GM18511 (cell line): Measurements from ENCODE around the gene RPL23.

Source experiments
- ATAC-seq: cut with Tn5 transposase; IDR thresholded peaks from one replicate; pipeline ENCODE4 v1.9.1; 2021; ENCODE audit warnings: mild to moderate bottlenecking, moderate library complexity; ENCODE audit not compliant: unreplicated experiment

RPL23 gene

GRCh38 chr17:38885044-38885727 is 31.7 kb upstream of the RPL23 start:
- no peak for ATAC-seq

- ATAC-seq: no peak
These were observed 30.3 kb upstream of the RPL23 start for GRCh38 chr17:38883592-38884526.

GRCh38 chr17:38882870-38883269 is 29.3 kb upstream of the RPL23 start:
- no peak for ATAC-seq

GRCh38 chr17:38881600-38882191 is 28.2 kb upstream of the RPL23 start:
- no peak for ATAC-seq

GRCh38 chr17:38879878-38880665 is 26.6 kb upstream of the RPL23 start:
- no peak for ATAC-seq

DNA sequence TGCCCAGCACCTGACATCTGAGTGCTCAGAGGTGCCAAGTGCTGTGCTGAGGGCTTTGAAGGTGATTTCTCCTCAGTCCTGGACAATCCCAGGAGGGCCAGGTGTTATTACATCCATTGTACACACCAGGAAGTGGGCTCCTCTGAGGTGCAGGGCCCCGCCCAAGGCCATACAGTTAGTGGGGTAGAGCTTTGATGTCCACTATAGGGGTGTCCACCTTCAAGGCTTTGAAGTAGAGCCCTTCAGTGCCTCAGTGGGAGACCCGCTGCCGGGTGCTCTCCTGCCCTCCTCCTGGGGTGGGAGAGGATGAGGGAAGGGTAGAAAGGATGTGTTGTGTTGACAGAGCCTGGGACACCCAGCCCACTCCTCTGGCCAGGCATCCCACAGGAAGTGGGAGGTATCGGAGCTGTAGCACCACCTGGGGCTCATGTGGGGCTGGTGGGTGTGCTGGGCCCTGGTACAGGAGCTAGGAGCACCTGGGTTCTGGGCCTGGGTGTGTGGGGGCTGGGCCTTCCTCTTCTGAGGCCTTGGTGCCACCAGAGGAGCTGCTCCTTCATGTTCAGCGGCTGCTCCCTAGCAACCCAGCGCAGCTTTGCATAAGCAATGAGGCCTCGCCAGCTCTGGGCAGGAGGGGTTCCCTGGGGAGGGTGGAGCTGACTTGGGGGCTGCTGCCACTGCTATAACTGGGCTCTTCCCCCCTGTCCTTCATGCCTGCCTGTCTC is 23.8 kb upstream of the RPL23 start:
- ATAC-seq: no peak

- no peak for ATAC-seq
These were observed 22.1 kb upstream of the RPL23 start for GRCh38 chr17:38875477-38876075.

DNA sequence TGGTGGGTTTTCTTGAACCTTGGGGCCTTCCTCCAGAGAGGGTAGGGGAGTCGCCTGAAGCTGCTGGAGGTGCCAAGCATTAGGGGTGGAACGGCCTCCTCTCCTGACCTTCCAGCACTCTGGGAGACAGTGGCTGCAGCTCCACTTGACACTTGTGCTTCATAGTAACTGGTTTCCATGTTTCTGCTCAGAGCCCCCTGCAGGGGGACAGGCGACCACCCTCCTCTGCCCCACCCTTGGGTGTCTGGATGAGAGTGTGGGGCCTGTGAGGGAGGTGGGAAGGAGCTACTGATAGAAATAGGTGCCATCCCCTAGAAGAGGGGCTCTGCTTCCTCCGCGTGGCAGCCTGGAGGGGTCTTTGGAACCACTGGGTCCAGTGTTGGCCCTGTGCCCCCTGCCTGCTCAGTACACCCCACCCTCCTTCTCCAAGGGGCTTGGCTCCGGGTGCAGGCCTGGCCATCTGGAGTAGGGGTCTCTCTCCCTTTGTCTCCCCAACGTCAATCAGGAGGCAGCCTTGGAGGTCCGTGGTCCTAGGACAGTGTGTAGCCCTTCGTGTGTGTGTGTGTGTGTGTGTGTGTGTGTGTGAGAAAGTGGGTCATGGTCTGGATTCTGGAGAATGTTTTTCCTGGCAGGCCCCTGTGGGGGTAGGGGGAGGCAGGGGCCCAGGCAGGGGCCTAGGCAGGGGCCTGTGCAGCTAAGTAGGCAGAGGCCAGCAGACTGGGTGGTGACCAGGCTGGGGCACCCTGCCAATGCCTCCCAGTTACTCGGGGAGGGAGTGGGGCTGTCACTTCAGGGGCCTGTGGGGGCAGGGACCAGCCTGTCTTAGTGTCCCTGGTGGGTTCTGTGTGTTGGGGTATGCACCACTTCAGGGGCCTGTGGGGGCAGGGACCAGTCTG is 21.2 kb upstream of the RPL23 start:
- no peak for ATAC-seq

GRCh38 chr17:38873640-38874380 is 20.3 kb upstream of the RPL23 start:
- no peak for ATAC-seq

DNA sequence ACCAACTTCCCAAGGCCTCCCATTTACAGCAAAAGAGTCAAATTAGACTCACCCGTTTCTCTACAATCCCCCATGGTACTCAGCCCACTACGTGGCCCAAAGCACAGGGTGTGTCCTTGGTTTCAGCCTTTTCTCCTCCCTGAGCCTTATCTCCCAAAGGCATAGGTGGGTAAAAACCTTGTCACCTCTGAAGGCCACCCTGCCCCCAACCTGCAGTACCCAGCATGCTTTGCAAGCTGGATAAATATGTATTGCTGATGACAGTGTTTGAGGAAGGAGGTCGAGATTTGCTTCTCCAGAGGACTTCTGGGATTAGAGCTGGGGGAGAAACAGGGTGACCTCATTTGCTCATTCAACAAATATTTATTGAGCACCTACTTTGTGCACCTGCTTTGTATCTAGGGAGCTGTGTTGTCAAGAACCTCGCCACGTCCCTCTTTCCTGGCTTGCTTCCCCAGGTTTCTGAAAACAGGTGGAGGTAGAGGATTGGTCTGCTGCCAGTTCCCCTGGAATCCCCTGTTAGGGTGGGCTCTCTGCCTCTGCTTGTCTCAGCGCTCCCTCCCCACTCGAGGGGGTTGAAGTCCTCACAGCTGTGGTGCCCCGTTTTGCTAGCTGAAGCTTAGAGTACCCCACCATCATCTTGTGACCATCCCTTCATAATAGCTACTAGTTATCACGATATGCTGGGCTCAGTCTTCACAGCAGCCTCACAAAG is 19.3 kb upstream of the RPL23 start:
- no peak for ATAC-seq

DNA sequence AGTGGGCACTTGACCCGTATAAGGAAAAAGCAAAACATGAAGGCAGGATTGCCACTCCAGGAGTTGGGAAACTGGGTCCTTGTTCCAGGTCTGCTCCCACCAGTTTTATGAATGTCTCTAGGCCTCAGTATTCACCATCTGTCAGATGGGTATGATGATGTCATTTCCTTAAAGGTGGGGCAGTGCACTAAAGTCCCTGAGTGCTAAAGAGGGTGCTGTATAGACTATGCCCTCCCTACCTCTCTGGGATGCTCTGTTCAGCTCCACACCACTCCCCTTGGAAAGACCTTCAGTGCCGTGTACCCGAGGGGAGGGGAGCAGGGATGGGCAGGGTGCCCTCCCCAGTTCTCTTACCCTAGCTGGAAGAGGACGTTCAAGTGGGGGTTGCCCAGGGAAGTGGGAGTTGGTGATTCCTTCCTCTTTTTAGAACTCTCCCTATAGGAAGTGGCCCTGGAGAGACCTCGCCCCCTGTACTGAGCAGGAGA is 18.5 kb upstream of the RPL23 start:
- ATAC-seq: no peak

GRCh38 chr17:38871247-38872015 is 17.9 kb upstream of the RPL23 start:
- ATAC-seq: no peak

- ATAC-seq: peak; percentile 29
These were observed 17.0 kb upstream of the RPL23 start for GRCh38 chr17:38870259-38871165.

GRCh38 chr17:38869526-38870258 is 16.2 kb upstream of the RPL23 start, which contains the start of gene LASP1:
Gene LASP1, plus strand, starts transcription at chr17:38870058. Its CDS starts 132 bp downstream, at chr17:38870190.
- peak; percentile 52 for ATAC-seq
